ENCODE measurements around the gene POLA2.
"Not testable (repeated sequence)": the region's sequence is repeated elsewhere in the genome, so short reads cannot be mapped to it uniquely, and the experiment has no call there.

The POLA2 gene

DNA sequence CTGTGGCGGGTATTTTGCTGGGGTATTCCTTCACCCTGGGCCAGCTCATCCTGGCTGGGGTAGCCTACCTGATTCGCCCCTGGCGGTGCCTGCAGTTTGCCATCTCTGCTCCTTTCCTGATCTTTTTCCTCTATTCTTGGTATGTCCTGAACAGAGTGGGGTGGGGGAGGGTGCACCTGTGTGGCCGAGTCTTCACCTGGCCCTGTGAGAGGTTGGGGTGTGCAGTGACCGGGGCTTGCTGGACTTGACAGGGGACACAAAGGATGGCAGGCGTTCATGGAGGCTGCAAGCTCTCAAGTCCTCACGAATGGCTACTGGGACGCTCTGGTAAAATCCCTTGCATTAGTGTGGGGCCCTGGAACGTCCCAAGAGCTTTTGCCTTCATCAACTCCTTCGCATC lies 40.7 kb upstream of the POLA2 start:
- FAIRE-seq = no peak
- no peak for DNase-seq (ENCODE audit: insufficient read length)
- no peak for TF ChIP-seq POLR2A (IDR thresholded peaks at IDR 0.05; ENCODE audit: low read depth, low read length)
- no peak for TF ChIP-seq TAF1 (IDR thresholded peaks at IDR 0.05; ENCODE audit: borderline replicate concordance, low read depth, low read length)
- no peak for TF ChIP-seq POLR2AphosphoS5 (IDR thresholded peaks at IDR 0.05; ENCODE audit: low read depth, low read length)

- FAIRE-seq (no peak), DNase-seq (ENCODE audit: insufficient read length) (no peak)
- TF ChIP-seq POLR2AphosphoS5 (IDR thresholded peaks at IDR 0.05; ENCODE audit: low read depth, low read length) (no peak), TAF1 (IDR thresholded peaks at IDR 0.05; ENCODE audit: borderline replicate concordance, low read depth, low read length) (no peak), POLR2A (IDR thresholded peaks at IDR 0.05; ENCODE audit: low read depth, low read length) (no peak)
Observed at GRCh38 chr11:65223011-65223410, 38.8 kb upstream of the POLA2 start.

GRCh38 chr11:65224930-65225278 lies 36.9 kb upstream of the POLA2 start:
- FAIRE-seq (no peak), DNase-seq (ENCODE audit: insufficient read length) (no peak)
- no peak for TF ChIP-seq POLR2A (IDR thresholded peaks at IDR 0.05; ENCODE audit: low read depth, low read length)
- TF ChIP-seq POLR2AphosphoS5 (IDR thresholded peaks at IDR 0.05; ENCODE audit: low read depth, low read length) = no peak
- no peak for TF ChIP-seq TAF1 (IDR thresholded peaks at IDR 0.05; ENCODE audit: borderline replicate concordance, low read depth, low read length)

GRCh38 chr11:65225279-65226102 lies 36.3 kb upstream of the POLA2 start:
- FAIRE-seq = peak; percentile 73

GRCh38 chr11:65226103-65226442 lies 35.7 kb upstream of the POLA2 start:
- no peak for TF ChIP-seq POLR2A (IDR thresholded peaks at IDR 0.05; ENCODE audit: low read depth, low read length)
- no peak for TF ChIP-seq POLR2AphosphoS5 (IDR thresholded peaks at IDR 0.05; ENCODE audit: low read depth, low read length)
- DNase-seq (ENCODE audit: insufficient read length) (no peak), FAIRE-seq (peak; percentile 5)

More at GRCh38 chr11:65225279-65226102, 36.3 kb upstream of the POLA2 start:
- TF ChIP-seq POLR2AphosphoS5 (IDR thresholded peaks at IDR 0.05; ENCODE audit: low read depth, low read length) (no peak), POLR2A (IDR thresholded peaks at IDR 0.05; ENCODE audit: low read depth, low read length) (no peak), TAF1 (IDR thresholded peaks at IDR 0.05; ENCODE audit: borderline replicate concordance, low read depth, low read length) (no peak)
- peak; percentile 62 for DNase-seq (ENCODE audit: insufficient read length)

GRCh38 chr11:65227879-65228278 lies 33.9 kb upstream of the POLA2 start:
- no peak for FAIRE-seq

DNA sequence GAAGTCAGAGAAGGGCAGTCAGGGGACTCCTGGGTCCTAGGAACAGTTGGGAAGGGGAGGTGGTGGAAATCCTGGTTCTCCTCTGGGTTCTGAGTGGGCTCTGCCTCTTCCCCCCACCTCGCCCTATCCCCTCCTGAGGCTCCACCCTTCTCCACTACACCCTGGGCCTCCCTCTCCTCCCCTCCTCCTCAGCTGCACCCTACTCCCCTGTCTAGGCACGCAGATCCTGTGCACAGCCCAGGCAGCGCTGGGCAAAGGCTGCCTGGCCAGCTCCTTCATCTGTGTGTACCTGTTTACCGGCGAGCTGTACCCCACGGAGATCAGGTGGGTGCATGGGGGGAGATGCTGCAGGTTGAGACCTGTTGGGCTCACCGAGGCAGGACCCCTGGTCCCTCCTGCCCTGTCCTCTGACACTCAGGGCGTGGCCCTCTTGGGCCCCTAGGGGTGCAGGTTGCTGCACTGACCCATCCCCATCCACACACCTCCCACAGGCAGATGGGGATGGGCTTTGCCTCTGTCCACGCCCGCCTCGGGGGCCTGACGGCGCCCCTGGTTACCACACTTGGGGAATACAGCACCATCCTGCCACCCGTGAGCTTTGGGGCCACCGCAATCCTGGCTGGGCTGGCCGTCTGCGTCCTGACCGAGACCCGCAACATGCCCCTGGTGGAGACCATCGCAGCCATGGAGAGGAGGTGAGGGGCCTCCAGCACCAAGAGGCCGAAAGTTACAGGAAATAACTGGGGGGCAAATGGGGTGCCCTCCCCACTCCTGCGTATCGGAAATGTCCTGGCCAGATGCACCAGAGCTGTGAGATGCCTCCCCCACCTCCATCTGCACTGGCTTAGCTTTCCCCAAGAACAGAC lies 25.3 kb upstream of the POLA2 start:
- TF ChIP-seq POLR2A (IDR thresholded peaks at IDR 0.05; ENCODE audit: low read depth, low read length) = no peak
- no peak for TF ChIP-seq TAF1 (IDR thresholded peaks at IDR 0.05; ENCODE audit: borderline replicate concordance, low read depth, low read length)
- TF ChIP-seq POLR2AphosphoS5 (IDR thresholded peaks at IDR 0.05; ENCODE audit: low read depth, low read length) = no peak
- DNase-seq (ENCODE audit: insufficient read length) (no peak), FAIRE-seq (no peak)

More at GRCh38 chr11:65227879-65228278, 33.9 kb upstream of the POLA2 start:
- no peak for TF ChIP-seq TAF1 (IDR thresholded peaks at IDR 0.05; ENCODE audit: borderline replicate concordance, low read depth, low read length)
- DNase-seq (ENCODE audit: insufficient read length) = no peak

- DNase-seq (ENCODE audit: insufficient read length); FAIRE-seq: not testable (repeated sequence)
Observed at GRCh38 chr11:65238302-65238701, 23.5 kb upstream of the POLA2 start.

- no peak for TF ChIP-seq POLR2A (IDR thresholded peaks at IDR 0.05; ENCODE audit: low read depth, low read length)
- TF ChIP-seq POLR2AphosphoS5 (IDR thresholded peaks at IDR 0.05; ENCODE audit: low read depth, low read length) = no peak
- no peak for TF ChIP-seq TAF1 (IDR thresholded peaks at IDR 0.05; ENCODE audit: borderline replicate concordance, low read depth, low read length)
- FAIRE-seq (no peak), DNase-seq (ENCODE audit: insufficient read length) (no peak)
Observed at GRCh38 chr11:65241134-65241533, 20.6 kb upstream of the POLA2 start.

- FAIRE-seq (no peak), DNase-seq (ENCODE audit: insufficient read length) (no peak)
- TF ChIP-seq POLR2A (IDR thresholded peaks at IDR 0.05; ENCODE audit: low read depth, low read length) (no peak), TAF1 (IDR thresholded peaks at IDR 0.05; ENCODE audit: borderline replicate concordance, low read depth, low read length) (no peak), POLR2AphosphoS5 (IDR thresholded peaks at IDR 0.05; ENCODE audit: low read depth, low read length) (no peak)
Observed at GRCh38 chr11:65241692-65242091, 20.1 kb upstream of the POLA2 start.

- DNase-seq (ENCODE audit: insufficient read length) (no peak), FAIRE-seq (no peak)
- TF ChIP-seq POLR2A (IDR thresholded peaks at IDR 0.05; ENCODE audit: low read depth, low read length) (no peak), TAF1 (IDR thresholded peaks at IDR 0.05; ENCODE audit: borderline replicate concordance, low read depth, low read length) (no peak), POLR2AphosphoS5 (IDR thresholded peaks at IDR 0.05; ENCODE audit: low read depth, low read length) (no peak)
Observed at GRCh38 chr11:65242389-65242788, 19.4 kb upstream of the POLA2 start.

- TF ChIP-seq TAF1 (IDR thresholded peaks at IDR 0.05; ENCODE audit: borderline replicate concordance, low read depth, low read length) = no peak
- no peak for TF ChIP-seq POLR2AphosphoS5 (IDR thresholded peaks at IDR 0.05; ENCODE audit: low read depth, low read length)
- TF ChIP-seq POLR2A (IDR thresholded peaks at IDR 0.05; ENCODE audit: low read depth, low read length) = no peak
- FAIRE-seq = no peak
- no peak for DNase-seq (ENCODE audit: insufficient read length)
Observed at GRCh38 chr11:65243797-65244196, 18.0 kb upstream of the POLA2 start.

GRCh38 chr11:65245046-65245445 lies 16.7 kb upstream of the POLA2 start:
- DNase-seq (ENCODE audit: insufficient read length); FAIRE-seq: not testable (repeated sequence)
